Measurements from ENCODE around the gene HAUS7.

HAUS7 gene

GRCh38 chrX:153511784-153512500 is 41.6 kb upstream of the HAUS7 start:
- TF ChIP-seq ZNF8 (CRISPR knock-in tag; IDR thresholded peaks at IDR 0.05), result no peak
- no peak for TF ChIP-seq SNAI2 (CRISPR knock-in tag; IDR thresholded peaks at IDR 0.05)
- TF ChIP-seq ZC3H10 (CRISPR knock-in tag; IDR thresholded peaks at IDR 0.05), result no peak
- no peak for TF ChIP-seq CSDC2 (CRISPR knock-in tag; IDR thresholded peaks at IDR 0.05)
- no peak for TF ChIP-seq TOX (CRISPR knock-in tag; IDR thresholded peaks at IDR 0.05; ENCODE audit: borderline replicate concordance)
- TF ChIP-seq RARB (CRISPR knock-in tag; IDR thresholded peaks at IDR 0.05), result no peak
- no peak for TF ChIP-seq TCF4 (CRISPR knock-in tag; IDR thresholded peaks at IDR 0.05; ENCODE audit: borderline replicate concordance)
- TF ChIP-seq PPARA (CRISPR knock-in tag; IDR thresholded peaks at IDR 0.05; ENCODE audit: borderline replicate concordance), result no peak
- no peak for TF ChIP-seq ESRRG (CRISPR knock-in tag; IDR thresholded peaks at IDR 0.05)
- TF ChIP-seq CSRNP3 (CRISPR knock-in tag; IDR thresholded peaks at IDR 0.05), result no peak
- no peak for TF ChIP-seq GLIS3 (CRISPR knock-in tag; IDR thresholded peaks at IDR 0.05)
- TF ChIP-seq BACH2 (CRISPR knock-in tag; IDR thresholded peaks at IDR 0.05; ENCODE audit: borderline replicate concordance), result no peak
- no peak for ATAC-seq

- ATAC-seq, result no peak
Observed at GRCh38 chrX:153510383-153510782, 40.0 kb upstream of the HAUS7 start.

GRCh38 chrX:153509592-153509991 is 39.2 kb upstream of the HAUS7 start:
- no peak for ATAC-seq
- TF ChIP-seq GLIS3 (CRISPR knock-in tag; IDR thresholded peaks at IDR 0.05), result no peak
- no peak for TF ChIP-seq ISL1 (CRISPR knock-in tag; IDR thresholded peaks at IDR 0.05)
- no peak for TF ChIP-seq ARNTL (CRISPR knock-in tag; IDR thresholded peaks at IDR 0.05; ENCODE audit: borderline replicate concordance, low read depth)
- no peak for TF ChIP-seq PPARA (CRISPR knock-in tag; IDR thresholded peaks at IDR 0.05; ENCODE audit: borderline replicate concordance)
- TF ChIP-seq ESRRG (CRISPR knock-in tag; IDR thresholded peaks at IDR 0.05), result no peak
- TF ChIP-seq RARB (CRISPR knock-in tag; IDR thresholded peaks at IDR 0.05), result no peak
- TF ChIP-seq BACH2 (CRISPR knock-in tag; IDR thresholded peaks at IDR 0.05; ENCODE audit: borderline replicate concordance), result no peak
- no peak for TF ChIP-seq TSHZ2 (CRISPR knock-in tag; IDR thresholded peaks at IDR 0.05)
- no peak for TF ChIP-seq ZNF70 (CRISPR knock-in tag; IDR thresholded peaks at IDR 0.05)
- TF ChIP-seq ZNF8 (CRISPR knock-in tag; IDR thresholded peaks at IDR 0.05), result no peak

More at GRCh38 chrX:153510383-153510782, 40.0 kb upstream of the HAUS7 start:
- TF ChIP-seq ZFP30 (CRISPR knock-in tag; IDR thresholded peaks at IDR 0.05), result no peak
- no peak for TF ChIP-seq RARB (CRISPR knock-in tag; IDR thresholded peaks at IDR 0.05)
- TF ChIP-seq CSDC2 (CRISPR knock-in tag; IDR thresholded peaks at IDR 0.05), result no peak
- no peak for TF ChIP-seq ZNF8 (CRISPR knock-in tag; IDR thresholded peaks at IDR 0.05)
- no peak for TF ChIP-seq TOX (CRISPR knock-in tag; IDR thresholded peaks at IDR 0.05; ENCODE audit: borderline replicate concordance)

- no peak for TF ChIP-seq ZFP30 (CRISPR knock-in tag; IDR thresholded peaks at IDR 0.05)
- TF ChIP-seq RARB (CRISPR knock-in tag; IDR thresholded peaks at IDR 0.05), result no peak
- no peak for TF ChIP-seq CSRNP3 (CRISPR knock-in tag; IDR thresholded peaks at IDR 0.05)
- no peak for TF ChIP-seq CREB5 (CRISPR knock-in tag; IDR thresholded peaks at IDR 0.05; ENCODE audit: low read depth)
- ATAC-seq, result peak; percentile 94
Observed at GRCh38 chrX:153507484-153508178, 37.3 kb upstream of the HAUS7 start.
